DMS114 treated with DMSO at 0.1 percent for 48 hours (cell line): ENCODE results near the gene HSCB.
"Not testable (repeated sequence)": the region's sequence is repeated elsewhere in the genome, so short reads cannot be mapped to it uniquely, and the experiment has no call there.

ENCODE experiments used
- DNase-seq: peaks from one replicate; lab custom pipeline; 2025; ENCODE audit not compliant: unreplicated experiment; lab: John Stamatoyannopoulos, UW

Gene HSCB

DNA sequence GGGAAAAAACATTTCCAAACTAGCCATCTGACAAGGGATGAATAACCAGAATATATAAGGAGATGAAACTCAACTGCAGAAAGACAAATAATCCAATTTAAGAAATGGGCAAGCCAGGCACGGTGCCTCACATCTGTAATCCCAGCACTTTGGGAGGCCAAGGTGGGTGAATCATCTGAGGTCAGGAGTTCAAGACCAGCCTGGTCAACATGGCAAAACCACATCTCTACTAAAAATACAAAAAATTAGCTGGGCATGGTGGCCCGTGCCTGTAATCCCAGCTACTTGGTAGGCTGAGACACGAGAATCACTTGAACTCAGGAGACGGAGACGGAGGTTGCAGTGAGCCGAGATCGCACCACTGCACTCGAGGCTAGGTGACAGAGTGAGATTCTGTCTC, 3.0 kb upstream of the HSCB start:
- not testable (repeated sequence) for DNase-seq

GRCh38 chr22:28741200-28741784, 547 bp upstream of the HSCB start:
- no peak for DNase-seq

- DNase-seq: no peak
These were observed 723 bp downstream of the HSCB start for GRCh38 chr22:28742562-28742962.

GRCh38 chr22:28743852-28744251, 2.0 kb downstream of the HSCB start:
- no peak for DNase-seq

GRCh38 chr22:28750471-28750881, 8.6 kb downstream of the HSCB start:
- no peak for DNase-seq

- DNase-seq: not testable (repeated sequence)
These were observed 12.7 kb downstream of the HSCB start for GRCh38 chr22:28754512-28754911.

DNA sequence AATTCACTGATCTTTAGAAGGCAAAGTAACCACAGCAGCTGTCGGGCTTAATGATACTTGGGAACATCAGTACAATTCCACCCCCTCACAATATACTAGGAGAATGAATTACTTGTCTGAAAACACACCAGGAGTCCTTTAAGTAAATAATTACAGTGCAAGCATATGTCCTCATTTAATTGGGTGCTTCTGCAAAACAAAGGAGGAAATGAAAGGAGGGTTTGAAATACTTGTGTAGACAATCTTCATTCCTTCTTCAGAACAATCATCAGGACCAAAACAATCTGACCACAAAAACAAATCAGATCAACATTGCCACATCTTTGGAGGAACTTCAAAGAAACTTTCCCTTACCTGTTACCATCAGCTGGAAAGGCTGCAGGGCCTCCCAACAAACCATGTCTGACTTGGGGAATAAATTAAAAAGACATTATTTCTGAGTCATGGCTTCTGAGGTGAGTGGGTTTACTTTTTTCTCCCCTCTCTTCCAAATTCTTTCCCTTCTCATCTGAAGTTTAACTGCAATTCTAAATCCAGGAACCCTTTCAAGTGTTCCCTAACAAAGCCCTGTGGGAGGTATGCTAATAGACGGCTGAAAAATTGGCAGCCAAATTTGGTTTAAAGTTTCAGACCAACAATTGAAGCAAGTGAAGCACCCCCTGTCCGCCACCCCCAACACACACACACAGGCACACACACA, 18.2 kb downstream of the HSCB start:
- DNase-seq: no peak

- DNase-seq: no peak
These were observed 19.6 kb downstream of the HSCB start for GRCh38 chr22:28761449-28761755.

- not testable (repeated sequence) for DNase-seq
These were observed 20.2 kb downstream of the HSCB start for GRCh38 chr22:28762000-28762399.

DNA sequence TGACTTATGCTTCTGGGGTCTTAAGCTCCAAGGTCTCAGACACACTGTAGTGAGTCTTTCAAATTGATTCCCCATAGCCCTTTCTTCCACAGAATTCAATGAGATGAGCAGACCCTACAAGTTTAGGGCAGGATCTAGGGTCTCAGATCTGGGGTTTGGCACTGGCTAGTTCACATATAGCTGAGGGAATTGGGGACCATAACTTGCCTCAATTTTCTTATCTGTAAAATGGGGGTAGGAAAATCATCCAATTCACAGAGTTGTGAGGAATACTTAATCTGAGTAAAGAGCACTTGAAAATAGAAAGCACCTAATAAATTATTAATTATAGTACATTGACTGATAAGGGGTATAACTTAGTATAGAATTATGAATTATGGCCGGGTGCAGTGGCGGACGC, 24.8 kb downstream of the HSCB start:
- DNase-seq: no peak

- DNase-seq: no peak
These were observed 27.0 kb downstream of the HSCB start for GRCh38 chr22:28768701-28769393.

- no peak for DNase-seq
These were observed 27.7 kb downstream of the HSCB start for GRCh38 chr22:28769394-28770085.

- DNase-seq: no peak
These were observed 29.5 kb downstream of the HSCB start for GRCh38 chr22:28771195-28771791.

GRCh38 chr22:28772633-28773460, 31.0 kb downstream of the HSCB start, which contains the start of gene CCDC117:
TSS of gene CCDC117 (plus strand) at chr22:28772695. CDS start at chr22:28772850, 155 bp downstream.
- peak; percentile 90 for DNase-seq

DNA sequence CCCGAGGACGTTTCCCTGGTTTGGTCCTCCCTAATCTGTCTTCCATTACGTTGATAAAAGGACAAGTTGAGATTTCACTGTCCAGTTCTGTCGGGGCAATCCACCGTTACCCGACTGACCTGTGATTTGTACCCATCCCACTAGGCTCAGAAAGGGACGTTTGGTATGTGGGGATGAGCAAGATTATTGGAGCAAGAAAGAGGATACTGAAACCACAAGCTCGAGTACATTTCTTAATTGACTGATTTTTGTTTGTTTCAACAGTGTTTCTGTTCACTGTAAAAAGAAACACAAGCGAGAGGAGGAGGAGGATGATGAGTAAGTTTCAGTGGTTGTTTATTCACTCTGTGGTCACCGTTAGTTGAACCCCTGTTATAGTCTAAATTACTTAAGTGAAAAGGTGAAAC, 31.6 kb downstream of the HSCB start:
- no peak for DNase-seq

DNA sequence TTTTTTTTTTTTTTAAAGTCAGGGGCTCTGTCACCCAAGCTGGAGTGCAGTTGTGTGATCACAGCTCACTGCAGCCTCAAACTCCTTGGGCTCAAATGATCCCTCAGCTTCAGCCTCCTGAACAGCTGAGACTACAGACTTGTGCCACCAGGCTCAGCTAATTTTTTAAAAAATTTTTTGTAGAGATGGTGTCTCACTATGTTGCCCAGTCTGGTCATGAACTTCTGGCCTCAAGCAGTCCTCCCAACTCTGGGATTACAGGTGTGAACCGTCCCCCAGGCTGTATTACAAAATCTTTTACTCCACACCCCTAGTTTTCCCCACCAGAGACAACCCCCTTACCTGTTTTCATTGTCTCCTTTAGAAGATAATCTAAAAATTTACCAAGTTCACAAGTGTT, 32.5 kb downstream of the HSCB start:
- DNase-seq: no peak

DNA sequence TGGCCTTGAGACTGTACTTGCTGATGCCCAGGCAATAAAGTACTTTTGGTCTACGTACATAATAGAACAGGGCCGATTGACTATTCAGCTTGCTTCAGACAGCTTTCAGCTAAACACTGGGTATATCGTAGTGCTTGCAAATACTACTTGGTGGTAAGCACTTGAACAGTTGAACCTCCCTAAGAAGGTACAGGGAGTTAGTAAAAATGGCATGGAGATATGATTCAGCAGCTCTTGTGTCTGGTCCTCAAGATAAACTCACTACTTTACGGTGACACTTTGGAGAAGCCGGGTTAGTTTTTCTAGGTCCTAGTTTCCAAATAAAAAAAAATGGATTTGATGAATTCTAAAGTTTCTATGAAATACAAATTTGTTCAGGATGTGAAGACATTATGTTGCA, 38.0 kb downstream of the HSCB start:
- no peak for DNase-seq

DNA sequence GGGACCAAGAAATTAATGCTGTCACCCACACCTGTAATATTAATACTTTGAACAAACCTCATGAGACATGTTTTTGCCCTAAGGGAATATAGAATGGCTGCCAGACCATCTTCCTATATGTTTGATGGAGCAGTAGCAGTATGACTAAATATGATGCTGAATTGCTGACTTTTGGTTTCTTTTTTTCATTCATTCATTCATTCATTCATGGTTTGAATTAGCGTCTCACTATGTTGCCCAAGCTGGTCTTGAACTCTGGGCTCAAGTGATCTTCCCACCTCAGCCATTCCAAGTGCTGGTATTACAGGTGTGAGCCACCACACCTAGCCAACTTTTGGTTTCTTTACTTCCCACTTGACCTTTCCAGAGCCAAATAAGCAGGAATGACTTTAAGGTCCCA, 38.5 kb downstream of the HSCB start:
- DNase-seq: no peak

GRCh38 chr22:28783786-28784671, 42.2 kb downstream of the HSCB start:
- no peak for DNase-seq

GRCh38 chr22:28788601-28789000, 46.8 kb downstream of the HSCB start:
- no peak for DNase-seq
